Fibroblast of skin of right quadriceps (primary cell): Measurements from ENCODE around the gene TSC22D4.

Experiments used
- DNase-seq: peaks from one replicate; pipeline ENCODE4 v3.0.0-alpha.2; 2013

The TSC22D4 gene

GRCh38 chr7:100492738-100493475 is 13.9 kb upstream of the TSC22D4 start:
- DNase-seq: no peak

GRCh38 chr7:100491192-100491578 is 12.2 kb upstream of the TSC22D4 start:
- DNase-seq: no peak

- DNase-seq: no peak
These were observed 11.6 kb upstream of the TSC22D4 start for GRCh38 chr7:100490483-100491191.

GRCh38 chr7:100489824-100490223 is 10.8 kb upstream of the TSC22D4 start:
- DNase-seq: peak; percentile 95

- no peak for DNase-seq
These were observed 10.1 kb upstream of the TSC22D4 start for GRCh38 chr7:100489121-100489520.

GRCh38 chr7:100488333-100489095 is 9.5 kb upstream of the TSC22D4 start:
- no peak for DNase-seq

- peak; percentile 55 for DNase-seq
These were observed 7.9 kb upstream of the TSC22D4 start for GRCh38 chr7:100486753-100487446.

GRCh38 chr7:100486111-100486636 is 7.2 kb upstream of the TSC22D4 start:
- no peak for DNase-seq

GRCh38 chr7:100485471-100485876 is 6.5 kb upstream of the TSC22D4 start:
- DNase-seq: no peak

- no peak for DNase-seq
These were observed 5.6 kb upstream of the TSC22D4 start for GRCh38 chr7:100484673-100485045.

GRCh38 chr7:100483722-100484672 is 5.0 kb upstream of the TSC22D4 start, which contains the start of gene NYAP1:
Gene NYAP1 (plus strand): TSS chr7:100483927. CDS start chr7:100485312, 1,385 bp downstream.
- peak; percentile 63 for DNase-seq

- DNase-seq: peak; percentile 64
These were observed 4.2 kb upstream of the TSC22D4 start for GRCh38 chr7:100483090-100483721.

GRCh38 chr7:100482728-100483089 is 3.7 kb upstream of the TSC22D4 start:
- DNase-seq: no peak

- no peak for DNase-seq
These were observed 2.5 kb upstream of the TSC22D4 start for GRCh38 chr7:100481466-100481865.

- no peak for DNase-seq
These were observed 1.1 kb downstream of the TSC22D4 start for GRCh38 chr7:100477871-100478267.

- DNase-seq: no peak
These were observed 1.8 kb downstream of the TSC22D4 start for GRCh38 chr7:100476903-100477870.

GRCh38 chr7:100476101-100476780 is 2.8 kb downstream of the TSC22D4 start:
- DNase-seq: no peak

- no peak for DNase-seq
These were observed 3.5 kb downstream of the TSC22D4 start for GRCh38 chr7:100475549-100475948.

- peak; percentile 60 for DNase-seq
These were observed 6.0 kb downstream of the TSC22D4 start for GRCh38 chr7:100472854-100473499.
